Measurements from ENCODE around the gene ECE1.

ECE1 gene

GRCh38 chr1:21332554-21333311 is 42.5 kb upstream of the ECE1 start:
- Histone ChIP-seq H3K4me1 (ENCODE audit: control insufficient read depth, insufficient read depth, low read length) (peaks cover 28% of the 10 kb centered on the region), H3K36me3 (ENCODE audit: control insufficient read depth, insufficient read depth, low read length) (no peaks in the 10 kb centered on the region), H3K27me3 (ENCODE audit: control insufficient read depth, insufficient read depth, low read length) (peaks cover 2% of the 10 kb centered on the region), H3K9me3 (ENCODE audit: control insufficient read depth, insufficient read depth, low read length) (no peaks in the 10 kb centered on the region), H3K9ac (ENCODE audit: low read depth, low read length) (no peak overlapping the region), H3K4me3 (ENCODE audit: low read depth, low read length) (no peak overlapping the region)

GRCh38 chr1:21331752-21332478 is 41.7 kb upstream of the ECE1 start:
- Histone ChIP-seq H3K4me1 (ENCODE audit: control insufficient read depth, insufficient read depth, low read length) (peaks cover 28% of the 10 kb centered on the region), H3K9me3 (ENCODE audit: control insufficient read depth, insufficient read depth, low read length) (no peaks in the 10 kb centered on the region), H3K9ac (ENCODE audit: low read depth, low read length) (no peak overlapping the region), H3K36me3 (ENCODE audit: control insufficient read depth, insufficient read depth, low read length) (no peaks in the 10 kb centered on the region), H3K4me3 (ENCODE audit: low read depth, low read length) (no peak overlapping the region), H3K27me3 (ENCODE audit: control insufficient read depth, insufficient read depth, low read length) (no peaks in the 10 kb centered on the region)

GRCh38 chr1:21330544-21330943 is 40.3 kb upstream of the ECE1 start:
- Histone ChIP-seq H3K27me3 (ENCODE audit: control insufficient read depth, insufficient read depth, low read length) (no peaks in the 10 kb centered on the region), H3K9ac (ENCODE audit: low read depth, low read length) (no peak overlapping the region), H3K4me1 (ENCODE audit: control insufficient read depth, insufficient read depth, low read length) (peaks cover 32% of the 10 kb centered on the region), H3K4me3 (ENCODE audit: low read depth, low read length) (no peak overlapping the region), H3K36me3 (ENCODE audit: control insufficient read depth, insufficient read depth, low read length) (no peaks in the 10 kb centered on the region), H3K9me3 (ENCODE audit: control insufficient read depth, insufficient read depth, low read length) (no peaks in the 10 kb centered on the region)

- H3K4me1 ChIP-seq (ENCODE audit: control insufficient read depth, insufficient read depth, low read length) = peaks cover 38% of the 10 kb centered on the region
- no peaks in the 10 kb centered on the region for H3K27me3 ChIP-seq (ENCODE audit: control insufficient read depth, insufficient read depth, low read length)
- H3K36me3 ChIP-seq (ENCODE audit: control insufficient read depth, insufficient read depth, low read length) = no peaks in the 10 kb centered on the region
- H3K4me3 ChIP-seq (ENCODE audit: low read depth, low read length) = no peak overlapping the region
- no peak overlapping the region for H3K9ac ChIP-seq (ENCODE audit: low read depth, low read length)
- H3K9me3 ChIP-seq (ENCODE audit: control insufficient read depth, insufficient read depth, low read length) = no peaks in the 10 kb centered on the region
These were observed 39.1 kb upstream of the ECE1 start for GRCh38 chr1:21329209-21329844.

GRCh38 chr1:21327566-21328323 is 37.5 kb upstream of the ECE1 start:
- no peaks in the 10 kb centered on the region for H3K27me3 ChIP-seq (ENCODE audit: control insufficient read depth, insufficient read depth, low read length)
- peaks cover 41% of the 10 kb centered on the region for H3K4me1 ChIP-seq (ENCODE audit: control insufficient read depth, insufficient read depth, low read length)

GRCh38 chr1:21326861-21327344 is 36.6 kb upstream of the ECE1 start:
- Histone ChIP-seq H3K4me3 (ENCODE audit: low read depth, low read length) (no peak overlapping the region), H3K9me3 (ENCODE audit: control insufficient read depth, insufficient read depth, low read length) (no peaks in the 10 kb centered on the region), H3K27me3 (ENCODE audit: control insufficient read depth, insufficient read depth, low read length) (no peaks in the 10 kb centered on the region), H3K36me3 (ENCODE audit: control insufficient read depth, insufficient read depth, low read length) (no peaks in the 10 kb centered on the region), H3K4me1 (ENCODE audit: control insufficient read depth, insufficient read depth, low read length) (peaks cover 42% of the 10 kb centered on the region), H3K9ac (ENCODE audit: low read depth, low read length) (no peak overlapping the region)

More at GRCh38 chr1:21327566-21328323, 37.5 kb upstream of the ECE1 start:
- Histone ChIP-seq H3K9ac (ENCODE audit: low read depth, low read length) (no peak overlapping the region), H3K4me3 (ENCODE audit: low read depth, low read length) (no peak overlapping the region), H3K36me3 (ENCODE audit: control insufficient read depth, insufficient read depth, low read length) (no peaks in the 10 kb centered on the region), H3K9me3 (ENCODE audit: control insufficient read depth, insufficient read depth, low read length) (no peaks in the 10 kb centered on the region)

- Histone ChIP-seq H3K4me1 (ENCODE audit: control insufficient read depth, insufficient read depth, low read length) (peaks cover 43% of the 10 kb centered on the region), H3K9ac (ENCODE audit: low read depth, low read length) (no peak overlapping the region), H3K36me3 (ENCODE audit: control insufficient read depth, insufficient read depth, low read length) (no peaks in the 10 kb centered on the region), H3K9me3 (ENCODE audit: control insufficient read depth, insufficient read depth, low read length) (no peaks in the 10 kb centered on the region), H3K4me3 (ENCODE audit: low read depth, low read length) (no peak overlapping the region), H3K27me3 (ENCODE audit: control insufficient read depth, insufficient read depth, low read length) (no peaks in the 10 kb centered on the region)
These were observed 35.6 kb upstream of the ECE1 start for GRCh38 chr1:21325731-21326387.

GRCh38 chr1:21325231-21325718 is 35.0 kb upstream of the ECE1 start:
- Histone ChIP-seq H3K4me3 (ENCODE audit: low read depth, low read length) (no peak overlapping the region), H3K36me3 (ENCODE audit: control insufficient read depth, insufficient read depth, low read length) (no peaks in the 10 kb centered on the region), H3K9ac (ENCODE audit: low read depth, low read length) (no peak overlapping the region), H3K4me1 (ENCODE audit: control insufficient read depth, insufficient read depth, low read length) (peaks cover 41% of the 10 kb centered on the region), H3K9me3 (ENCODE audit: control insufficient read depth, insufficient read depth, low read length) (no peaks in the 10 kb centered on the region), H3K27me3 (ENCODE audit: control insufficient read depth, insufficient read depth, low read length) (no peaks in the 10 kb centered on the region)

GRCh38 chr1:21324368-21325141 is 34.3 kb upstream of the ECE1 start:
- no peak overlapping the region for H3K9ac ChIP-seq (ENCODE audit: low read depth, low read length)
- no peaks in the 10 kb centered on the region for H3K27me3 ChIP-seq (ENCODE audit: control insufficient read depth, insufficient read depth, low read length)
- H3K4me3 ChIP-seq (ENCODE audit: low read depth, low read length) = no peak overlapping the region
- H3K9me3 ChIP-seq (ENCODE audit: control insufficient read depth, insufficient read depth, low read length) = no peaks in the 10 kb centered on the region
- H3K4me1 ChIP-seq (ENCODE audit: control insufficient read depth, insufficient read depth, low read length) = peaks cover 40% of the 10 kb centered on the region
- H3K36me3 ChIP-seq (ENCODE audit: control insufficient read depth, insufficient read depth, low read length) = no peaks in the 10 kb centered on the region

- no peaks in the 10 kb centered on the region for H3K9me3 ChIP-seq (ENCODE audit: control insufficient read depth, insufficient read depth, low read length)
- H3K36me3 ChIP-seq (ENCODE audit: control insufficient read depth, insufficient read depth, low read length) = no peaks in the 10 kb centered on the region
- no peak overlapping the region for H3K9ac ChIP-seq (ENCODE audit: low read depth, low read length)
- H3K4me1 ChIP-seq (ENCODE audit: control insufficient read depth, insufficient read depth, low read length) = peaks cover 32% of the 10 kb centered on the region
- H3K4me3 ChIP-seq (ENCODE audit: low read depth, low read length) = no peak overlapping the region
- no peaks in the 10 kb centered on the region for H3K27me3 ChIP-seq (ENCODE audit: control insufficient read depth, insufficient read depth, low read length)
These were observed 32.8 kb upstream of the ECE1 start for GRCh38 chr1:21323091-21323490.

Measured in iPS-15b (cell line).